IMR-90 (cell line): ENCODE data around the gene STAMBPL1. TPM values are rescaled to one million over a fixed set of nuclear protein-coding genes. Genes with fewer than 3 reads are reported as not detected.
"Not testable (repeated sequence)": the region's sequence is repeated elsewhere in the genome, so short reads cannot be mapped to it uniquely, and the experiment has no call there.

Experiments
- ATAC-seq: fragments of 200-7000 bp; cut with Tn5 transposase; 2 replicates; pipeline ENCODE4 v1.9.1; 2020; ENCODE audit warnings: low read depth, mild to moderate bottlenecking, moderate library complexity
- BruUV-seq: library from RNA; stranded (reverse); fragments of 400-500 nt; replicated peaks from 2 replicates; lab custom pipeline; 2021; lab: Mats Ljungman, UMichigan
- CTCF ChIA-PET: fragments of 300-600 bp; formaldehyde crosslinking; extraction: SDS; loops from one replicate; lab custom pipeline; 2021; ENCODE audit warnings: antibody characterized with exemption; lab: Yijun Ruan, JAX
- POLR2A ChIA-PET: fragments of 300-600 bp; sonication (Branson Sonifier 250); formaldehyde crosslinking; loops from one replicate; lab custom pipeline; 2022; ENCODE audit warnings: antibody characterized with exemption; ENCODE audit not compliant: unreplicated experiment; lab: Charles Lee
- DNase-seq: peaks from one replicate; pipeline ENCODE4 v3.0.0; 2013
- H2AFZ ChIP-seq: replicated peaks from 2 replicates; pipeline ENCODE3; 2013; ENCODE audit warnings: low read length, mild to moderate bottlenecking; ENCODE audit not compliant: poor library complexity
- H2AK5ac ChIP-seq: 2 replicates; pipeline ENCODE4 v1.6.1; 2013; ENCODE audit warnings: low read depth, low read length, inconsistent platforms
- H2AK9ac ChIP-seq: replicated peaks from 2 replicates; pipeline ENCODE3; 2013; ENCODE audit warnings: mild to moderate bottlenecking, low read depth, low read length, moderate library complexity; ENCODE audit not compliant: poor library complexity
- H2BK120ac ChIP-seq: 2 replicates; pipeline ENCODE4 v1.6.1; 2013; ENCODE audit warnings: low read depth, low read length, inconsistent platforms
- H2BK15ac ChIP-seq: 3 replicates; pipeline ENCODE4 v1.6.1; 2013; ENCODE audit warnings: low read depth, low read length, inconsistent platforms
- H2BK20ac ChIP-seq: 2 replicates; pipeline ENCODE4 v1.6.1; 2013; ENCODE audit warnings: low read depth, mild to moderate bottlenecking, inconsistent platforms, low read length, moderate library complexity
- H2BK5ac ChIP-seq: 2 replicates; pipeline ENCODE4 v1.6.1; 2013; ENCODE audit warnings: mild to moderate bottlenecking, low read depth, low read length, inconsistent platforms; ENCODE audit not compliant: poor library complexity, severe bottlenecking
- H3K14ac ChIP-seq: replicated peaks from 2 replicates; pipeline ENCODE4 v1.6.1; 2013; ENCODE audit warnings: low read depth, low read length, inconsistent platforms
- H3K18ac ChIP-seq: 2 replicates; pipeline ENCODE4 v1.6.1; 2013; ENCODE audit warnings: low read depth, low read length, control low read depth
- H3K23ac ChIP-seq: 2 replicates; pipeline ENCODE4 v1.6.1; 2013; ENCODE audit warnings: low read depth, low read length, inconsistent platforms
- H3K27ac ChIP-seq: 2 replicates; pipeline ENCODE4 v1.5.1; 2013; ENCODE audit warnings: mild to moderate bottlenecking, control low read depth, low read length; ENCODE audit not compliant: insufficient read depth
- H3K27me3 ChIP-seq: 2 replicates; pipeline ENCODE4 v1.6.1; 2013; ENCODE audit warnings: low read length; ENCODE audit not compliant: control insufficient read depth, insufficient read depth
- H3K36me3 ChIP-seq: 2 replicates; pipeline ENCODE4 v1.6.1; 2013; ENCODE audit warnings: low read length, mixed read lengths; ENCODE audit not compliant: control insufficient read depth, insufficient read depth
- H3K4ac ChIP-seq: 2 replicates; pipeline ENCODE4 v1.6.1; 2013; ENCODE audit warnings: low read depth, low read length, inconsistent platforms
- H3K4me1 ChIP-seq: 2 replicates; pipeline ENCODE4 v1.6.1; 2013; ENCODE audit warnings: low read length, mixed read lengths; ENCODE audit not compliant: control insufficient read depth, insufficient read depth
- H3K4me2 ChIP-seq: 2 replicates; pipeline ENCODE4 v1.6.1; 2013; ENCODE audit warnings: low read depth, mild to moderate bottlenecking, control low read depth, low read length, moderate library complexity
- H3K4me3 ChIP-seq: 2 replicates; pipeline ENCODE4 v1.5.1; 2013; ENCODE audit warnings: low read depth, mild to moderate bottlenecking, control low read depth, low read length, moderate library complexity; ENCODE audit not compliant: insufficient read depth
- H3K56ac ChIP-seq: 2 replicates; pipeline ENCODE4 v1.6.1; 2013; ENCODE audit warnings: low read length, inconsistent platforms; ENCODE audit not compliant: insufficient read depth; ENCODE audit errors: extremely low read depth
- H3K79me1 ChIP-seq, 2 experiments: 2 replicates each; pipeline ENCODE4 v1.6.1; 2013; ENCODE audit warnings: low read length in 2 of 2, inconsistent platforms in 1 of 2, low read depth in 1 of 2
- H3K9ac ChIP-seq: 2 replicates; pipeline ENCODE4 v1.6.1; 2013; ENCODE audit warnings: low read depth, low read length, control low read depth
- H3K9me1 ChIP-seq: 2 replicates; pipeline ENCODE4 v1.6.1; 2013; ENCODE audit warnings: low read length, inconsistent platforms; ENCODE audit not compliant: insufficient read depth
- H3K9me3 ChIP-seq: 2 replicates; pipeline ENCODE4 v1.6.1; 2013; ENCODE audit warnings: low read length; ENCODE audit not compliant: control insufficient read depth, insufficient read depth
- H4K20me1 ChIP-seq: 2 replicates; pipeline ENCODE4 v1.6.1; 2013; ENCODE audit warnings: low read length, inconsistent platforms; ENCODE audit not compliant: insufficient read depth
- H4K5ac ChIP-seq: 2 replicates; pipeline ENCODE4 v1.6.1; 2013; ENCODE audit warnings: mild to moderate bottlenecking, low read depth, low read length, control low read depth
- H4K8ac ChIP-seq, 2 experiments: 2 replicates each; pipeline ENCODE4 v1.6.1; 2013; ENCODE audit warnings: low read depth in 2 of 2, low read length in 2 of 2, control low read depth in 1 of 2, inconsistent platforms in 1 of 2
- H4K91ac ChIP-seq: 2 replicates; pipeline ENCODE4 v1.6.1; 2013; ENCODE audit warnings: low read depth, low read length, inconsistent platforms; ENCODE audit not compliant: insufficient read depth
- WGBS, 2 experiments: methylation state at CpG; one replicate each; pipeline versions ENCODE4 v1.1.5 to v1.1.7; 2013; ENCODE audit warnings: missing lambda C conversion rate in 2 of 2; ENCODE audit not compliant: insufficient read length in 1 of 2; ENCODE audit errors: extremely low coverage in 2 of 2; 5-methylcytosine and 5-hydroxymethylcytosine counted together
- dilution Hi-C: fragments of 300-500 bp; cut with HindIII; formaldehyde crosslinking; loops from one replicate; pipeline ENCODE4 v1.14.3; 2018; ENCODE audit warnings: low sequenced_read_pairs; ENCODE audit not compliant: unreplicated experiment
- in situ Hi-C: fragments of 300-500 bp; cut with MboI; formaldehyde crosslinking; loops from 3 replicates; pipeline ENCODE4 v1.14.3; 2019; ENCODE audit warnings: low sequenced_read_pairs, inconsistent platforms, mixed read lengths
- intact Hi-C: fragments of 100-400 bp; cut with micrococcal nuclease; formaldehyde crosslinking; loops from 2 replicates; pipeline ENCODE4 v1.10.0; 2022
- polyA plus RNA-seq, 3 experiments: library from polyadenylated mRNA; depleted of rRNA; stranded (reverse); fragments of >200 nt; gene quantifications; 2 replicates each; pipeline ENCODE4 v1.2.3, GENCODE V29; 2012; ENCODE audit warnings: low replicate concordance in 1 of 3
- total RNA-seq: library from RNA; depleted of rRNA; stranded (reverse); fragments of >200 nt; gene quantifications from 2 replicates; pipeline ENCODE4 v1.2.3, GENCODE V29; 2012

STAMBPL1 gene
- total and polyA plus RNA-seq, 2 of the 4 experiments (the other 2 are of a cell fraction), result 26.8 to 28.1 TPM

GRCh38 chr10:88932029-88932428 lies 52.0 kb downstream of the STAMBPL1 start:
- ATAC-seq, dilution Hi-C loops, H3K23ac ChIP-seq, H3K4me3 ChIP-seq, in situ Hi-C loops, H3K9ac ChIP-seq, H3K56ac ChIP-seq, H2AFZ ChIP-seq, H3K4me2 ChIP-seq, BruUV-seq, H3K4ac ChIP-seq, H2AK9ac ChIP-seq, H3K27me3 ChIP-seq, H2BK20ac ChIP-seq, H4K5ac ChIP-seq, H3K9me1 ChIP-seq, DNase-seq, H2BK120ac ChIP-seq, H3K4me1 ChIP-seq, H2AK5ac ChIP-seq, H2BK15ac ChIP-seq, H3K9me3 ChIP-seq: not testable (repeated sequence)
- Histone ChIP-seq H3K18ac (0 out of 2 replicates have a peak overlapping the region, but pooled peaks have one; percentile 10), H4K91ac (0 out of 2 replicates have a peak overlapping the region, but pooled peaks have one; percentile 14), H3K14ac (peak overlapping the region; percentile 20; the same call in 1 of the 2 replicates), H2BK5ac (peak overlapping the region; percentile 30), H4K20me1 (peaks cover 20% of the 10 kb centered on the region; the same call in 1 of the 2 replicates), H3K79me1 (peaks cover 3 to 31% of the 10 kb centered on the region in 2 experiments; a peak in 3 of 4 replicates), H4K8ac (0 out of 4 replicates have a peak overlapping the region, but pooled peaks of 1 of the 2 experiments have one; percentile 19), H3K27ac (0 out of 2 replicates have a peak overlapping the region, but pooled peaks have one; percentile 4), H3K36me3 (peaks cover 22% of the 10 kb centered on the region)
- intact Hi-C loops, result loop anchor here (1.0 to 5.0 kb wide), 2 partner anchors 97 to 365 kb away; no protein-coding TSS in a partner anchor
- WGBS, 2 experiments, result no CpG with 5 or more reads among the region's 5 CpGs
- ChIA-PET POLR2A (interaction anchor here (0.6 to 1.5 kb wide), 5 partner anchors 21 to 89 kb away, joined by 3 to 11 read pairs (median 4); partner anchors contain the start of gene ACTA2), CTCF (interaction anchor here (0.6 to 2.9 kb wide), 15 partner anchors 8 to 691 kb away, joined by 3 to 36 read pairs (median 4); no protein-coding TSS in a partner anchor)
